Activated naive CD4-positive, alpha-beta T cell treated with anti-CD3 and anti-CD28 coated beads for 36 hours (primary cell): ENCODE data around the gene ASB5. TPM values are rescaled to one million over a fixed set of nuclear protein-coding genes. Genes with fewer than 3 reads are reported as not detected.
"Not testable (repeated sequence)": the region's sequence is repeated elsewhere in the genome, so short reads cannot be mapped to it uniquely, and the experiment has no call there.

Experiments
- CTCF ChIA-PET: fragments of 350-600 bp; sonication (Branson Sonifier 250); formaldehyde crosslinking; loops from one replicate; lab custom pipeline; 2021; ENCODE audit warnings: antibody characterized with exemption; lab: Charles Lee
- DNase-seq: peaks from one replicate; pipeline ENCODE4 v3.0.0-alpha.2; 2020
- H3K27ac Mint-ChIP-seq: one replicate; pipeline ENCODE4 v1.8.0; 2021; ENCODE audit warnings: mild to moderate bottlenecking, mixed read lengths
- H3K27me3 Mint-ChIP-seq: one replicate; pipeline ENCODE4 v1.8.0; 2021; ENCODE audit warnings: low read depth, mixed read lengths
- H3K36me3 Mint-ChIP-seq: one replicate; pipeline ENCODE4 v1.8.0; 2021; ENCODE audit warnings: low read depth, mixed read lengths
- H3K4me1 Mint-ChIP-seq: one replicate; pipeline ENCODE4 v1.8.0; 2021; ENCODE audit warnings: low read depth, mixed read lengths
- H3K4me3 Mint-ChIP-seq: one replicate; pipeline ENCODE4 v1.8.0; 2021; ENCODE audit warnings: mild to moderate bottlenecking, moderate library complexity, mixed read lengths
- H3K9me3 Mint-ChIP-seq: one replicate; pipeline ENCODE4 v1.8.0; 2021; ENCODE audit warnings: mixed read lengths
- intact Hi-C: fragments of 100-400 bp; cut with micrococcal nuclease; formaldehyde crosslinking; loops from one replicate; pipeline ENCODE4 v1.15.1; 2023
- total RNA-seq, 2 experiments: library from RNA; stranded (reverse); gene quantifications; one replicate each; pipeline ENCODE4 v1.2.3, GENCODE V29; 2021

Gene ASB5
- total RNA-seq, 2 experiments from 2014 or later, result not detected

DNA sequence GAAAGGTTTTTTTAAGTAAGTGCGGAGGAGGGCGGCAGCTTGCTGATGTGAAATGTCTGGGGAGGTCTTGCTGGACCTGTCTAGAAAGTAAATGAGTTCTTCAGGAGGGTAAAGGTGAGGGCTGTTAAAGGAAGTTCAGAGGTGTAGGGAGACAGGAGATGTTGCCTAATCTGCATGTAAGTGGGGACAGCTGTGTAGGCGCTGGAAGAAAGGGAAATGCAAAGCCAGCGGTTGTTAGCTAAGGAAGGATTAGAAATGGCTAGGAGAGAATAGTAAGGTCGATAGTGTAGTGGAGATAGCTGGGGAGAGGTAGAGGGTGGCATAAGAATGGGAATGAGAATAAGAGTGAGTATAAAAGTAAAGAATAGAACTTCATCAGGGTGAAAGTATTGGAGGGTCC, 26.9 kb upstream of the ASB5 start:
- H3K27ac Mint-ChIP-seq, DNase-seq, CTCF ChIA-PET, intact Hi-C loops, H3K9me3 Mint-ChIP-seq, H3K4me3 Mint-ChIP-seq, H3K4me1 Mint-ChIP-seq, H3K27me3 Mint-ChIP-seq, H3K36me3 Mint-ChIP-seq: not testable (repeated sequence)

DNA sequence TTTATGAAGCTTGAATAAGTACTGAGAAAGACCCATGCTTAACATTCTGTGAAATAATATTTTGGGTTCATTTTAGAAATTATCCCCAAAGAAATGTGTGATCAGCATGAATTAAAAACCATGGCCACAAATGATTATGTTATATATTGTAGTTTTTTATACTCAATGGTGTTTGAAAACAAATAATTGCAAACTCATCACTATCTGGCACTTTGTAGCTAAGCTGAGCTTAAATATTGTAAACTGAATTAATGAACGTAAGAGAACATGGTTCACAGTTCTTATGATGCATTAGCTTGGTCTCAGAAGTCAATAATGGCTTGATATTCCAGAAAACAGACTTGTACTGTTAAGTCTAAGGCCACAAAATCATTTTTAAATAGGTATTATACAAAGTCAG, 24.6 kb upstream of the ASB5 start:
- CTCF ChIA-PET, result no interaction called here
- Mint-ChIP-seq H3K4me3 (no peak overlapping the region), H3K4me1 (no peaks in the 10 kb centered on the region), H3K9me3 (no peaks in the 10 kb centered on the region), H3K27ac (no peak overlapping the region), H3K36me3 (no peaks in the 10 kb centered on the region), H3K27me3 (no peaks in the 10 kb centered on the region)
- no peak for DNase-seq
- intact Hi-C loops, result no loop called here

DNA sequence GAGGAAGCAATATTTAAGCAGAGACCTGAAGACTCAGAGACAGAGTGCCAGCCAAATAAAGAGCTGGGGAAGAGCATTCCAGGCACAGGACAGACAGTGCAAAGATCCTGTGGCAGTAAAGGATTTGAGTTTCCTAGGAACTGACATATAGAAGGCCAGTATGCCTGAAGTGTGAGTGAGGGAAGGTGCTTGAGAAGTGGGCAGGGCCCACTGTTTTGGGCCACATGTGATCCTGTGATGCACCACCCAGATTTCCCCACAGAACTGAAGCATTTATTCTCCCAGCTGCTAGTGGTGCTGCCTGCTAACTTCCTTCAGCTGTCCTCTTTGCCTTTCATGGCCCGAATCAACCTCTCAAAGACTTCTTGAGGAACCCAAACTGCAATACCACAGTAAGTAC, 23.9 kb upstream of the ASB5 start:
- no peak overlapping the region for H3K4me3 Mint-ChIP-seq
- no peaks in the 10 kb centered on the region for H3K4me1 Mint-ChIP-seq
- CTCF ChIA-PET, result no interaction called here
- no peaks in the 10 kb centered on the region for H3K36me3 Mint-ChIP-seq
- H3K27me3 Mint-ChIP-seq, result no peaks in the 10 kb centered on the region
- H3K27ac Mint-ChIP-seq, result no peak overlapping the region
- no peaks in the 10 kb centered on the region for H3K9me3 Mint-ChIP-seq
- intact Hi-C loops, result no loop called here
- no peak for DNase-seq

DNA sequence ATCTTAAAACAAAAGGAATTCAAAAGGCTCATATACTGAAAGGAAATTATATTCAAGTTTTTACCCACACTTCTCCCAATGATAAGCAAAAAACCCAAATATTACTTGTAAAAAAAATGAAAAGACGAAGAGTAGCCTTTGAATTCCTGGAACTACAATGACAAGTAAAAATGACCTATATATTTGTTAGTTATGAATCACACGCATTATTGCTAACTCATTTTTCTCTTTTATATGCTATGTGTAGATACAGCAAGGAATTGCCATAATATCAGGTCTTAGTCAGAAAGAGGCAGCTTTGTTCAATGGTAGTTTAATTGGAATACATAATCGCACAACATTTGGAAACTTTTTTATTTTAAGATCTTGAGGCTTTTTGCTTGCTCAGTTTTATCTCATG, 22.7 kb upstream of the ASB5 start:
- Mint-ChIP-seq H3K27me3 (no peaks in the 10 kb centered on the region), H3K9me3 (no peaks in the 10 kb centered on the region), H3K4me3 (no peak overlapping the region), H3K4me1 (no peaks in the 10 kb centered on the region), H3K27ac (no peak overlapping the region), H3K36me3 (no peaks in the 10 kb centered on the region)
- intact Hi-C loops, result no loop called here
- no peak for DNase-seq
- CTCF ChIA-PET, result no interaction called here

DNA sequence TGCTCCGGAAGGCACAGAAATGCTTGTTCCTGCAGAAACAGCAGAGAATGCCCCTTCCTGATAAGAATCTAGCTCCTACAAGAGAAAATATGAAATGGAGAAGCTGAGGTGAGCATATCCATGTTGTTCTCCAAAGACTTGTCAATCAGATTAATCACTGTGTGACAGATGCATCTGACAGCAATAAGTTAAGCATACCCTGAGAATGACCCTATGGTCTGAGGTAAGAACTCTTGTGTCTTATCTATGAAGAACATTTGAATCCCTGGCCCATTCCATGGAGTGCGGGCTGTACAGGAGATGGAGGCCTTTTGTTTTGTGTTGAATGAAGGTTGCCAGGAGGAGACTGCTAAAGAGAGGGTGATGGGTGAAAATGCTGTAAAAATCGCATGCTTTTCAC, 21.5 kb upstream of the ASB5 start:
- Mint-ChIP-seq H3K36me3 (no peaks in the 10 kb centered on the region), H3K27ac (no peak overlapping the region), H3K4me3 (no peak overlapping the region), H3K27me3 (no peaks in the 10 kb centered on the region), H3K9me3 (no peaks in the 10 kb centered on the region), H3K4me1 (no peaks in the 10 kb centered on the region)
- intact Hi-C loops, result no loop called here
- CTCF ChIA-PET, result no interaction called here
- no peak for DNase-seq

- CTCF ChIA-PET, result interaction anchor here (1.8 kb wide), 1 partner anchor 12 kb away, joined by 5 read pairs; no protein-coding TSS in a partner anchor
- Mint-ChIP-seq H3K27me3 (no peaks in the 10 kb centered on the region), H3K4me3 (no peak overlapping the region), H3K27ac (no peak overlapping the region), H3K36me3 (no peaks in the 10 kb centered on the region), H3K4me1 (no peaks in the 10 kb centered on the region), H3K9me3 (no peaks in the 10 kb centered on the region)
- DNase-seq, result no peak
- intact Hi-C loops, result no loop called here
Measured at GRCh38 chr4:176289561-176289960, 20.5 kb upstream of the ASB5 start.

GRCh38 chr4:176288020-176288419, 19.0 kb upstream of the ASB5 start:
- H3K36me3 Mint-ChIP-seq, result no peaks in the 10 kb centered on the region
- intact Hi-C loops, result no loop called here
- peaks cover 2% of the 10 kb centered on the region for H3K27me3 Mint-ChIP-seq
- no peak overlapping the region for H3K27ac Mint-ChIP-seq
- no peak overlapping the region for H3K4me3 Mint-ChIP-seq
- no peaks in the 10 kb centered on the region for H3K4me1 Mint-ChIP-seq
- CTCF ChIA-PET, result interaction anchor here (1.8 kb wide), 1 partner anchor 11 kb away, joined by 5 read pairs; no protein-coding TSS in a partner anchor
- DNase-seq, result no peak
- H3K9me3 Mint-ChIP-seq, result no peaks in the 10 kb centered on the region

GRCh38 chr4:176287546-176287945, 18.5 kb upstream of the ASB5 start:
- Mint-ChIP-seq H3K36me3 (no peaks in the 10 kb centered on the region), H3K27me3 (peaks cover 3% of the 10 kb centered on the region), H3K4me1 (no peaks in the 10 kb centered on the region), H3K4me3 (no peak overlapping the region), H3K9me3 (no peaks in the 10 kb centered on the region), H3K27ac (no peak overlapping the region)
- intact Hi-C loops, result no loop called here
- DNase-seq, result no peak
- CTCF ChIA-PET, result interaction anchor here (1.8 kb wide), 1 partner anchor 10 kb away, joined by 5 read pairs; no protein-coding TSS in a partner anchor

GRCh38 chr4:176286728-176287127, 17.7 kb upstream of the ASB5 start:
- no peaks in the 10 kb centered on the region for H3K9me3 Mint-ChIP-seq
- intact Hi-C loops, result no loop called here
- DNase-seq, result no peak
- H3K36me3 Mint-ChIP-seq, result no peaks in the 10 kb centered on the region
- CTCF ChIA-PET, result no interaction called here
- no peak overlapping the region for H3K27ac Mint-ChIP-seq
- peaks cover 4% of the 10 kb centered on the region for H3K27me3 Mint-ChIP-seq
- no peaks in the 10 kb centered on the region for H3K4me1 Mint-ChIP-seq
- no peak overlapping the region for H3K4me3 Mint-ChIP-seq

GRCh38 chr4:176279560-176279959, 10.5 kb upstream of the ASB5 start:
- H3K27ac Mint-ChIP-seq, H3K4me1 Mint-ChIP-seq, CTCF ChIA-PET, DNase-seq, H3K9me3 Mint-ChIP-seq, H3K4me3 Mint-ChIP-seq, intact Hi-C loops, H3K36me3 Mint-ChIP-seq: not testable (repeated sequence)
- H3K27me3 Mint-ChIP-seq, result peaks cover 17% of the 10 kb centered on the region

DNA sequence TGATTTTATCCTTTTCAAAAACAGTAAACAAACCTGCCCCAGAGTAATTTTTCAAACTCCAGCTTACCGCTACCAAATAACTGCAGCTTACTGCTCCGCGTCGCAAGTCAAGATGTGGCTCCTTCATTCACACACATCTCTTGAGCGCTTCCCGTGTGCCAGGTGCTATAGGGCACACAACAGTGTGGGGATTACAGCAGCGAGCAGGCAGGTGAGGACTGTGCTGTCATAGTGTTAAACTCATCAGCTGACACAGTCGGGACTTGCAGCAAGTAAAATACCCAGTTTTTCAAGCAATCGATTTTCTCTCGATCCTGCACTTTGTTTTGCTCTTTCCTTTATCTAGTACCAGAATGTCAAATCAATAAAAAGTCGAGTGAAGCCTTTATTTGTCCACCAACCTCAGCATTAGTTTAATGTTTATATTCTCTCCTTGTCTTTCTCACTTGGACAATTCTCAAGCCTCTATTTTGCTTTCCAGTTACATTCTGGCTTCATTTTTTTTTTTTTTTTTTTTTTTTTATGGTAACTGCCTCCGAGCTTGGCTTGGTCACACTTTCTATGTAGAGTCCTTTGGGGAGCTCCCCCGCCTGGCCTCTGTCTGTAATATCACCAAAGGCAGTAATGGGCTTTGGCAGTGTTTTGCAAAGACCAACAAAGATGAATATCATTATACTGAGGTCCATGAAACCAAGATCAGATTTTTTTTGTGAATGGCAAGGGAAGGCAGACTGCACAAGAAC, 8.3 kb upstream of the ASB5 start:
- CTCF ChIA-PET, result interaction anchor here (1.1 kb wide), 1 partner anchor 11 kb away, joined by 5 read pairs; no protein-coding TSS in a partner anchor
- H3K4me3 Mint-ChIP-seq, result no peak overlapping the region
- H3K27ac Mint-ChIP-seq, result no peak overlapping the region
- peak; percentile 32 for DNase-seq
- peaks cover 15% of the 10 kb centered on the region for H3K27me3 Mint-ChIP-seq
- intact Hi-C loops, result loop anchor here (1.0 kb wide), 2 partner anchors 127 to 243 kb away; no protein-coding TSS in a partner anchor
- H3K36me3 Mint-ChIP-seq, result no peaks in the 10 kb centered on the region
- no peaks in the 10 kb centered on the region for H3K4me1 Mint-ChIP-seq
- no peaks in the 10 kb centered on the region for H3K9me3 Mint-ChIP-seq

GRCh38 chr4:176276710-176277109, 7.7 kb upstream of the ASB5 start:
- Mint-ChIP-seq H3K4me1 (no peaks in the 10 kb centered on the region), H3K9me3 (no peaks in the 10 kb centered on the region), H3K27ac (no peak overlapping the region), H3K36me3 (no peaks in the 10 kb centered on the region), H3K4me3 (no peak overlapping the region), H3K27me3 (peaks cover 15% of the 10 kb centered on the region)
- DNase-seq, result no peak
- CTCF ChIA-PET, result interaction anchor here (1.1 kb wide), 1 partner anchor 12 kb away, joined by 5 read pairs; no protein-coding TSS in a partner anchor
- intact Hi-C loops, result loop anchor here (1.0 kb wide), 2 partner anchors 126 to 242 kb away; no protein-coding TSS in a partner anchor

GRCh38 chr4:176274441-176274840, 5.4 kb upstream of the ASB5 start:
- CTCF ChIA-PET, result no interaction called here
- intact Hi-C loops, result no loop called here

More at GRCh38 chr4:176274441-176274840, 5.4 kb upstream of the ASB5 start:
- no peak overlapping the region for H3K4me3 Mint-ChIP-seq
- peaks cover 8% of the 10 kb centered on the region for H3K27me3 Mint-ChIP-seq
- no peak overlapping the region for H3K27ac Mint-ChIP-seq
- H3K36me3 Mint-ChIP-seq, result no peaks in the 10 kb centered on the region
- DNase-seq, result no peak
- H3K9me3 Mint-ChIP-seq, result no peaks in the 10 kb centered on the region
- H3K4me1 Mint-ChIP-seq, result no peaks in the 10 kb centered on the region
